Fibroblast of the aortic adventitia (primary cell): ENCODE data around the gene BRPF3. TPM values are rescaled to one million over a fixed set of nuclear protein-coding genes. Genes with fewer than 3 reads are reported as not detected.

ENCODE experiments used
- DNase-seq: peaks from one replicate; pipeline ENCODE4 v3.0.0-alpha.2; 2010; ENCODE audit warnings: low read depth
- H3K4me3 ChIP-seq: 2 replicates; pipeline ENCODE4 v1.5.1; 2011; ENCODE audit warnings: low read depth, mild to moderate bottlenecking, control low read depth, low read length, moderate library complexity
- CTCF ChIP-seq: IDR thresholded peaks from 2 replicates; pipeline ENCODE4 v1.5.1; 2011; ENCODE audit warnings: mild to moderate bottlenecking, low read length, control low read depth, inconsistent platforms; ENCODE audit not compliant: insufficient read depth
- total RNA-seq: library from RNA; depleted of rRNA; stranded (reverse); fragments of >200 nt; gene quantifications from 2 replicates; pipeline ENCODE4 v1.2.3, GENCODE V29; 2012; ENCODE audit warnings: low replicate concordance

The BRPF3 gene
- total RNA-seq, 1 donor, result 19.1 TPM

GRCh38 chr6:36180126-36180525, 16.4 kb upstream of the BRPF3 start:
- no peak for TF ChIP-seq CTCF
- no peak overlapping the region for H3K4me3 ChIP-seq
- no peak for DNase-seq

DNA sequence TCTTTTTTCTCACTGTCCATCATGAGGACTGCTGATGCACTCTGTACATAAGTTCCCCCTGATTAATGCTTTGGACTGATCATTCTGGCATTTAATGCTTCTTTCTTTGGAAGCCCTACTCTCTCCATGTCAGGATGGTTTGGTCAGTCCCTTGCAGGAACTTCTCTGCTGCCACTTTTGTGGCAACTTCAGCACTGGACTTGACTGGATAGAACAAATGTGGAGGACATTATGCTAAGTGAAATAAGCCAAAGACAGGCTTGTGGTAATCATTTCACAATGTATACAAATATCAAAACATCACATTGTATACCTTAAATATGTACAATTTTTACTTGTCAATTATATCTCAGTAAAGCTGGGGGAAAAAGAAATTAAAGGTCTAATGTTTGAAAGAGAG, 12.2 kb upstream of the BRPF3 start:
- H3K4me3 ChIP-seq, result no peak overlapping the region
- TF ChIP-seq CTCF, result no peak
- no peak for DNase-seq

DNA sequence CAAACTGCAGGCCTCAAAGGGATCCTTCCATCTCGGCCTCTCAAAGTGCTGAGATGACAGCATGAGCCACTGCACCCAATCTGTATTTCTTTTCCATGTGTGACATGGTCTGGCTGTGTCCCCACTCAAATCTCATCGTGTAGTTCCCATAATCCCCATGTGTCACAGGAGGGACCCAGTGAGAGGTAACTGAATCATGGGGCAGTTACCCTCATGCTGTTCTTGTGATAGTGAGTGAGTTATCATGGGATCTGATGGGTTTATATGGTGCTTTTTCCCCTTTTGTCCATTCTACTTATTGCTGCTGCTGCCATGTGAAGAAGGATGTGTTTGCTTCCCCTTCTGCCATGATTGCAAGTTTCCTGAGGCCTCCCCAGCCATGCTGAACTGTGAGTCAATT, 10.3 kb upstream of the BRPF3 start:
- no peak for DNase-seq
- no peak for TF ChIP-seq CTCF
- no peak overlapping the region for H3K4me3 ChIP-seq

DNA sequence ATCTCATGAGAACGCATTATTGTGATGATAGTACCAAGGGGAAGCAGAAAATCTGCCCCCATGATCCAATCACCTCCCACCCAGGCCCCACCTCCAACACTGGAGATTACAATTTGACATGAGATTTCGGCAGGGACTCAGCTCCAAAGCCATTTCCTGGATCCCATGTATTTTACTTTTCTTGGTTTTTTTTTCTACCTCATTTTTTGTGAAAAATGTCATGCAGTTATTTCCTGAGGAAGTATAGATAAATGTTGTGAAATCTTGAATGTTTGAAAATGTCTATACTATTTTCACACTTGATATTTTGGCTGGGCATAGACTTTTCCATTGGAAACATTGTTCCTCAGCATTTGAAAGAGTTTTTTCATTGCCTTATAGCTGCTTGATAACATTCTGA, 9.1 kb upstream of the BRPF3 start:
- no peak overlapping the region for H3K4me3 ChIP-seq
- DNase-seq, result no peak
- TF ChIP-seq CTCF, result no peak

GRCh38 chr6:36195471-36196112, 952 bp upstream of the BRPF3 start:
- DNase-seq, result no peak
- H3K4me3 ChIP-seq, result peak overlapping the region; percentile 77
- TF ChIP-seq CTCF, result no peak

DNA sequence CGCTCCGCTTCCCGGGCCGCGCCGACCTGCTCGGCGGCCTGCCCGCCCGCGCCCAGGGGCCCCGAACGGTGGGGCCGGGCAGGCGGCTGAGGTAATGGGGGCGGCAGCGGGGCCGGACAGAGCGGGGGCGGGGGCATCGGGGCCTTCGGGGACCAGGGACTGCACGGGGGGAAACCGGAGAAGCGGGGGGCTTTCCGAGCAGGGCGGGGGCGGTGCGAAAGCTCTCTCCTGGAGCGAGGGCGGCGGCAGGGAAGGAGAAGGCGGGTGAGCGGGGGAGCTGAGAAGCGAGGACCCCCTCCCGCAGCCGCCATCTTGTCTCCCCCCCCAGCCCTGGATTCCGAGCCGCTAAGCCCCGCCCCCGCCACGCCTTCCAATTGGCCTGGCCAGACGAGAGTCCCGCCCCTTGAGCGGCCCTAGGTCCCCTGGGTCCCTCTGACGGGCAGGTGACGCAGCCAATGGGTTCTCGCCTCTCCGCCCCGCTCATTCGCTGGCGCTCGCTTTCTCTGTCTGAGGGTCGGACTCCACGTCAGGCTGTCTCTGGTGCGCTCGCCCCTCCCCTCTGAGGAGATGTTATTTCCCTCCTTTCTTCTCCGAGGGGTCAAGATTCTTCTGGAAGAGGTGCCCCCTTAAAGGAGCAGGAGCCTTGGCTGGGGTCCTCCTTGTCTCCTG, 470 bp downstream of the BRPF3 start:
- DNase-seq, result peak; percentile 95
- TF ChIP-seq CTCF, result no peak
- peak overlapping the region; percentile 80 for H3K4me3 ChIP-seq
